ENCODE data around the gene TMEM127. TPM values are rescaled to one million over a fixed set of nuclear protein-coding genes. Genes with fewer than 3 reads are reported as not detected.

Gene TMEM127
- total RNA-seq, 1 donor from 2014 or later: 85.7 TPM

GRCh38 chr2:96208143-96209010, 57.4 kb downstream of the TMEM127 start, which contains the start of gene STARD7:
TSS of gene STARD7 (minus strand) at chr2:96208827. CDS start at chr2:96208434, 393 bp downstream.
- peaks cover 63% of the 10 kb centered on the region for H3K4me1 ChIP-seq

DNA sequence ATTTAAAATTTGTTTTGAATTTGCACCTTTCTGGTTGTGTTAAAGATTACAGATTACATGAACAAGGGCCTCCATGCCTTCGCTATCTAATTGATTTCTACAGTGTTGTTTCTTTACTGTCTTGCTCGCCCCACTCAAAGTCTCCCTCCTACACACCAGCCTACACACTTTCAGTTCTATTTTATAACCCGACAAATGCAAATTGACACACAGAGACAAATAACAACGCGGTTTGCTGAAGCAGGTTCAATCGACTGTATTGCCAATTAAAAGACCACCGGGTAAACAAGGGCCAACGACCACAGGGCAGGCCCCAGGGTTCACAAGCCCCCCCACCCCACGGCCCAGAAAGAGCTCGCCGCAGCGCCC, 58.0 kb downstream of the TMEM127 start:
- Histone ChIP-seq H3K9me3 (replicated peaks) (no peaks in the 10 kb centered on the region), H3K27me3 (ENCODE audit: low read depth) (no peaks in the 10 kb centered on the region), H3K4me3 (peak overlapping the region; percentile 85), H3K4me1 (peaks cover 69% of the 10 kb centered on the region), H3K36me3 (no peaks in the 10 kb centered on the region), H3K27ac (replicated peaks) (peak overlapping the region; percentile 99)
- no peak for TF ChIP-seq CTCF (IDR thresholded peaks at IDR 0.05; ENCODE audit: borderline replicate concordance)
- DNase-seq: no peak
- intact Hi-C loops (cut with micrococcal nuclease): no loop called here

More at GRCh38 chr2:96208143-96209010, 57.4 kb downstream of the TMEM127 start, which contains the start of gene STARD7:
- H3K27ac ChIP-seq (replicated peaks): peak within 1 kb of the TSS; percentile 99
- intact Hi-C loops (cut with micrococcal nuclease): no loop called here
- no peaks in the 10 kb centered on the region for H3K9me3 ChIP-seq (replicated peaks)
- no peaks in the 10 kb centered on the region for H3K27me3 ChIP-seq (ENCODE audit: low read depth)
- DNase-seq: peak; percentile 100
- H3K36me3 ChIP-seq: no peaks in the 10 kb centered on the region
- peak within 1 kb of the TSS; percentile 85 for H3K4me3 ChIP-seq
- peak; percentile 36 for TF ChIP-seq CTCF (IDR thresholded peaks at IDR 0.05; ENCODE audit: borderline replicate concordance)

DNA sequence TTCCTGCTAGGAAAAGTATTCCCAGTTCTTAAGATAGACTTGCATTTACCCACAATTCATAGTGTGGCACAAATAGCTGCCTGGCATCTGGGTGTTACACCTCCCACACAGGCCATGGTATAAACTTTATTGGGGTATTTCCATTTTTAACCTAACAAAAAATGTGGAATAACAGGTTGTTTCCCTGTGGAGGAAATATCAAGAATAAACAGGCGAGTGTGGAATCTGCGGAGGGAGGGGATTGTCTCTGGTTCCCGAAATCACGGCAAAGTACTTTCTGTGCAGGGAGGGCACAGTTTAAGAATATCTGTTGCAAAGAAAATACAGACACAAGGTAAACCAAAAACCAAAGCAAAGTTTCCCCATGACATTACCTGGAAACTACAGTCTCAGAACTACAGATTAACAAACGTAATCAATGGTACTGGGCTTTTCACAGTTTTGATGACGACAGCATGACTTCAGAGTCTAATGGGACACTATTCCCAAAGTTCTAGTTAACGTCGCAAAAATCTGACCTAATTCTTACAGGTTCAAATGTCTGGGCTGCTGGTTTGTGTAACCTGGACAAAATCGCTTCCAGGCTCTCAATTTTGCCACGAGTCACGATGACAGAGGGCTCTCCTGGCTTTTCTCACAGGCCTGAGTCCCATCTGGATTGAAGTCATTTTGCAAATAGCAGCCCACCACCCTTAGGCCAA, 58.6 kb downstream of the TMEM127 start:
- Histone ChIP-seq H3K4me3 (peak overlapping the region; percentile 85), H3K27ac (replicated peaks) (peak overlapping the region; percentile 99), H3K27me3 (ENCODE audit: low read depth) (no peaks in the 10 kb centered on the region), H3K36me3 (no peaks in the 10 kb centered on the region), H3K9me3 (replicated peaks) (no peaks in the 10 kb centered on the region), H3K4me1 (peaks cover 75% of the 10 kb centered on the region)
- no peak for DNase-seq
- intact Hi-C loops (cut with micrococcal nuclease): no loop called here
- no peak for TF ChIP-seq CTCF (IDR thresholded peaks at IDR 0.05; ENCODE audit: borderline replicate concordance)

DNA sequence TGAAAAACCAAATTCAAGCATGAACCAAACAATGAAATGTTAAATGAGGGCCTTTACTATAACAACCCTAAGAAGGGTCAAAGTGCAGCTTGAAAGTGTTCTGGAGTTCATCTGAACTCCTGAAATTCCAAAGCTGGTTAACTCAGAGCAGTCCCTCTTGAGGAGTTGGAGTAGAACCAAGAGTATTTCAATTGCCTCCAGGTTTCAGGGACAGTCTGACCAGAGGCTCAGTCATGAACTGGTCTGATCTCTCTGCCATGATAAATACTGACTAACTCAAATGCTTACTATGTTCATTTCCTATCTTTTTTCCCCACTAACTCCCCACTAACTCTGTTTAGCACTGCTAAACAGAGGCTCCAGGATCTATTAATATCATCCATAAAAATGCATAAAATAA, 59.9 kb downstream of the TMEM127 start:
- Histone ChIP-seq H3K4me1 (peaks cover 88% of the 10 kb centered on the region), H3K27ac (replicated peaks) (peak overlapping the region; percentile 77), H3K27me3 (ENCODE audit: low read depth) (no peaks in the 10 kb centered on the region), H3K4me3 (peak overlapping the region; percentile 85), H3K36me3 (no peaks in the 10 kb centered on the region), H3K9me3 (replicated peaks) (no peaks in the 10 kb centered on the region)
- no peak for TF ChIP-seq CTCF (IDR thresholded peaks at IDR 0.05; ENCODE audit: borderline replicate concordance)
- intact Hi-C loops (cut with micrococcal nuclease): loop anchor here (2.0 kb wide), 1 partner anchor 55 kb away; no protein-coding TSS in a partner anchor
- DNase-seq: no peak

DNA sequence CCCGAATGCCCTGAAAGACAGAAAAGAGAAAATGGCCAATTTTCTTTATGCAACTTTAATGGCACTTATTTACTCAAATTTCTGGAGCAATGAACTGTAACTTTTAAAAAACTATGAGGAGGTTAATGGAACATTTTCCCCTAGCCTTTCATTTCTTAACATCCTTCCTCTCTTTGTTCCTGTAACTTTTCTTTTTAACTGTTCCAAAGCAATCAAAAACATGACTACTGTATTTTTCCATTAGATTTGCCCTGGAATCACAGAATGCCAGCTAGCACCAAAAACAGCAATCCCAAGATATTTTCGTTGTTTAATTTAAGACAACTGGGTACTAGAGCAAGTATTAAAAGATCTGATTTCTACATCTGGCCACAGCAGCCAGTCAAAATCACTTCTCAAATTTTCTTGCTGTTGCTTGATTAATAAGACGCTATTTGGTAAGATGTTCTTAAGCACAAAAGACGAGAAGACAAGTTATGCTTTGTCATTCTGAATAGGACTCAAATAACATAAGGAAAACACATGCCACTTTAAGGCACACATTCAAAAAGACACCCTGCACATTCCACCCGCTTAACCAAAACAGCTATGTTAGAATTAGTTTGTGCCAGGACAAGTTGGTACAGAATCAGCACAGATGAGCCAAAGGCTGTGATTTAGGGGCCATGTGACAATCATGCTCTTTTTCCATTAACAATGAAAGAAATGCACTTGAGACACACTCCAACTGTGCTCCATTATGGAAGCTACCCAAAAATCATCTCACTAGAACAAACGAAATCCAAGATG, 60.8 kb downstream of the TMEM127 start:
- H3K4me1 ChIP-seq: peaks cover 96% of the 10 kb centered on the region
- no peak for TF ChIP-seq CTCF (IDR thresholded peaks at IDR 0.05; ENCODE audit: borderline replicate concordance)
- H3K27ac ChIP-seq (replicated peaks): peak overlapping the region; percentile 77
- no peaks in the 10 kb centered on the region for H3K9me3 ChIP-seq (replicated peaks)
- peak overlapping the region; percentile 85 for H3K4me3 ChIP-seq
- H3K27me3 ChIP-seq (ENCODE audit: low read depth): no peaks in the 10 kb centered on the region
- H3K36me3 ChIP-seq: no peaks in the 10 kb centered on the region
- intact Hi-C loops (cut with micrococcal nuclease): loop anchor here (2.0 kb wide), 1 partner anchor 56 kb away; no protein-coding TSS in a partner anchor
- DNase-seq: no peak
